ENCODE results near the gene DPP10.

The DPP10 gene

DNA sequence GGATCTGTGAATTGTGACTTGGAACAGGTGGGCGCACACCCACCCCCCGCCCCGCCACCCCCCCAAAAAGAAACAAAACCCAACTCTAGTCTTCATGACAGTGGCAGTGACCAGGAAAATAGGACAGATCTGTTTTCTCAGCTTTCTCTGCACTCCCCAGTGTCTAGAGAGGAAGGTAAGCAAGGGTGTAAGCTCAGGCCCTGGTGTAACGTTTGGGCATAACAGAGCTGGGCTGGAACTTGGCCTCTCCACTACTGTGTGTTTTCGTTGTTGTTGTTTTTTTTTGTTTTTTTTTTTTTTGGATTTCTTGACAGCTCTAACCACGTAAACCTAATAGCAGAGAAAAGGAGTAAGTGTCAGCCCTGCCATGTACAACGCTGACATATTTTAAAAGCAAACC, 1160.8 kb downstream of the DPP10 start:
- no peak for DNase-seq

DNA sequence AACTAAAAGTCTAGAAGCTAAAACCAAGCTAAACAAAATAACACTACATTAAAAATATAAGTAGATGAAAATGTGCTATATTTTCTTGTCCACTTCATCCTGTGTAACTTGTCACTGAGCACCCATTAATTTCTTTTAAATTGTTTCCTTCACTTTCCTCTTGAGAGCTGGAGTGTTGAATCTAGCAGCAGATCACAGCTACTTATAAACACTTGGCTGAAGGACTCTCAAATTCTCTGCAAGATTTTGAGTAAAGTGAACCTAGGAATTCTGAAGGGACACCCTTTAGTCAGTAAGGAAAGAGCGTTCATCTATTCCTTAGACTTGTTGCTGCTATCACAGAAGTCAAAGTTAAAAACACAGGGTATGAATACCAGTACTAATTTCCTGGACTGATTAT, 1163.9 kb downstream of the DPP10 start:
- no peak for DNase-seq

DNA sequence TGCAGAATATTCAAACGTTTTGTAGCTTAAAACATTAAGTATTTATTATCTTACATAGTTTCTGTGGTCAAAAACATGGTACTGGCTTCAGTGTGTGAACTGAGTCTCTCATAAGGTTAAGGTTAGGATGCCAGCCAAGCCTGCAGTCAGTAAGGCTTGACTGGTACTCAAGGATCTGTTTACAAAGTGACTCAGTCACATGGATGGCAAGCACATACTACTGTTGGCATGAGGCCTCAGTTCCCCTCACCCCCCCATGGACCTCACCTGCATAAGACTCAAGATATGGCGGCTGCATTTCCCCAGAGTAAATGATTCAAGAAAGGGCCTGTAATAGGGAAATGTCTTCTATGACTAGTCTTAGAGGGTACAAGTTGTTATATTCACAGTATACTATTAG, 1167.5 kb downstream of the DPP10 start:
- DNase-seq, result no peak

DNA sequence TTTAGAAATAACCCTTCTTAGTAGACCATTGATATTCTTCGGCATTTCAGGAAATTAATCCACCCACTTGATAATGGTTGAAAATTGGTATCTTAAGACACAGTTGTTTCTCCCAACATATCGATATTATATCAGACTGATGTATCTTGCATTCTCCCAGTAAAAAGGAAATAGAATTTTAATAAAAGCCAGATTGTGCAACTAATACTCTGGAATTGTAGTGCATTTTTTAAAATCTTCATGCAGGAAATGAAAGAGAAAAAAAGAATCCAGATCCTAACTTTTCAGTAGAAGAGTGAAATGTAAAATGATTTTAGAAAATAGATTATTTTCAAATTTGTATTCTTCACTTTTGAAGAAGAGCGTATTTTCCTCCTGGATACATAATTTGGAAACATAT, 1168.4 kb downstream of the DPP10 start:
- DNase-seq, result no peak

GRCh38 chr2:115624332-115624731, 1181.9 kb downstream of the DPP10 start:
- DNase-seq, result no peak

- no peak for DNase-seq
Measured at GRCh38 chr2:115634578-115634977, 1192.1 kb downstream of the DPP10 start.

- DNase-seq, result no peak
Measured at GRCh38 chr2:115635430-115635829, 1193.0 kb downstream of the DPP10 start.

- DNase-seq, result no peak
Measured at GRCh38 chr2:115649731-115650130, 1207.3 kb downstream of the DPP10 start.

DNA sequence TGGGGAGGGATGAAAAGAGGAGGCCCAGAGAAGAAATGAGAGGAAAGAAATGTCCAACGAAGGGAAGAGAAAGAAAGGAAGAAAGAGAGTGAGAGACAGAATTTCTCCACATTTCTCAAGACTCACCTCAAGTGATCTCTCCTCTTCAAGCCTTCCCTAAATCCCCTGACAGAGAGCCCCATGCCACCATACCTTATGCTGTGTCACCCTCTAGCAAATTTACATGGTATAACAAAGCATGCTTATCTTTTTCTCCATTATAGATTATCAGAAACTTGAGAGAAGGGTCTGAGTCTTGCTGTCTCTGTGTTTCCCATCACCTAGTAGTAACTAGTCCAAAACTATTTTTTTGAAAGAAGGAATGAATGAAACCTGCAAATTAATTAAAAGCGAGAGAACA, 1208.4 kb downstream of the DPP10 start:
- no peak for DNase-seq

DNA sequence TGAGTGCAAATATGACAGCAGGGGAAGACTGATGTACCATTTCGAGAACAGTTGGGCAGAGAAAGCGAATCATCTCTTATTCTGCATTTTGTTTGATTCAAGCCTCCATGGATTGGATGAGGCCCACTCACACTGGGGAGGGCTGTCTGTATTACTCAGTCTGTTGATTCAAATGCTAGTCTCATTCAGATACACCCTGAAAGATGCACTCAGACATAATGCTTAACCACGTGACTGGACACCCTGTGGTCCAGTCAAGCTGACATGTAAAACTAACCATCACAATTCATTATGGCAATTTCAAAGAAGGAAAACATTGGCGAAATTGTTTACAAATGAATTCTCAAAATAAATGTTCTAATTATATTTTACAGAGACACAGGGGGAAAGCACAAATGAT, 1210.2 kb downstream of the DPP10 start:
- no peak for DNase-seq

DNA sequence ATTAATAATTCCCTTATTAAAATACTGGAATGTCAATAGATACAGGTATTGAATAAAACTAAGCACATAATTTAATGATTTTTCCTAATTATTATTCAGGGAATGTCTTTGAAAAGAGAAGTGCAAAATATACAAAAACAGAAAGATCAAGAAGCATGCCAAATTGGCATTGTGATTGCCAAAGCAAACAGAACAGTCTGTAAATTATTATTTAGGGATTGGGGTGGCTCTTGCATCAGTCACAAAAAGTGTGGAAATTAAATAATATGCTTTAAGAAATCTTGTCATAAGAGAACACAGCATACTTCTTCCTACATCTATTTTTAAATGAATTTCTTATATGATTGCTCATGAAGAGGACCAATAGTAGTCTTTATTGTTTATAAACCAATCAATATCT, 1211.9 kb downstream of the DPP10 start:
- no peak for DNase-seq

DNA sequence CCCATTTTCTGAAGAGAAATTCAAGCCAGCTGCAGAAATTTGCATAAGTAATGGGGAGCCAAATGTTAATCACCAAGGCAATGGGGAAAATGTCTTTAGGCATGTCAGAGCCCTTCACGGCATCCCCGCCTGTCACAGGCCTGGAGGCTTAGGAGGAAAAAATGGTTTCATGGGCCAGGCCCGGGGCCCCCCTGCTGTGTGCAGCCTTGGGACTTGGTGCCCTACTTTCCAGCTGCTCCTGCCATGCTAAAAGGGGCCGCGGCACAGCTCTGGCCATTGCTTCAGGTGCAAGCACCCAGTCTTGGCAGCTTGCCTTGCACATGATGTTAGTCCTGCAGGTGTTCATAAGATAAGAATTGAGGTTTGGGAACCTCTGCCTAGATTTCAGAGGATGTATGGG, 1235.7 kb downstream of the DPP10 start:
- DNase-seq, result no peak

DNA sequence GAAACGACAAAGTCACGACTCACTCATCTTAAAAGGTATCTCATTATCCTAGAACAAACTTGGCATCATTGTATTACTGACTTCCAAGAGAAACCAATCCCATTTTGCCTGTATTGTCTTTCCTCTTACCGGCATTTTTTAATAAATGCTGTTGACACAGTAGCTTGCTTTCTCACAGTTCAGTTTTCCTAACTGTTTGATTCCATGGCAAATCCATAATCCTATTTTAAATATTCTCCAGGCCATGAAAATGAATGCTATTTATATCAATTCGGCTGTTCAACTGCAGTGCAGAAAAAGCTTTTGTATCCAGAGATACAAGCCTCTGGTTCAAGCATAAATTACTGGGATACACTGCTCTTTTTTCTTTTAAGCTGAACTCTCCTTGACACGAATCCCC, 1241.9 kb downstream of the DPP10 start:
- no peak for DNase-seq

DNA sequence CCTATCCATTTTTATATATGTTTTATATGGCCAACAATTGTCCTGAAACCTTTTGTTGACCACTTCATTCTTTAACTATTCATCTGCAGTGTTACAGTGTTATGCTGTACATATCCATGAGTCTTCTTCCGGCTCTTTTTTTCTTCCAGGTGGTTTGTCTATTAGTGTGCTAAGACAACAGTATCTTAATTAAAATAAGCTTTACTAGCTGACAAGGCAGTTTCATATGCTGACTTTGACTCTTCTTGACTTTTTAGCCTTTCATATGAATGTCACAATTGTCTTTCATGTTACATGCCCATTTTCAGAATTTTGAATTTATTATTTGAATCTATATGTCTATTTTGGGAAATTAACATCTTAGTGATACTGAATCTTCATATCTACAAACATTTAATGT, 1249.0 kb downstream of the DPP10 start:
- no peak for DNase-seq

DNA sequence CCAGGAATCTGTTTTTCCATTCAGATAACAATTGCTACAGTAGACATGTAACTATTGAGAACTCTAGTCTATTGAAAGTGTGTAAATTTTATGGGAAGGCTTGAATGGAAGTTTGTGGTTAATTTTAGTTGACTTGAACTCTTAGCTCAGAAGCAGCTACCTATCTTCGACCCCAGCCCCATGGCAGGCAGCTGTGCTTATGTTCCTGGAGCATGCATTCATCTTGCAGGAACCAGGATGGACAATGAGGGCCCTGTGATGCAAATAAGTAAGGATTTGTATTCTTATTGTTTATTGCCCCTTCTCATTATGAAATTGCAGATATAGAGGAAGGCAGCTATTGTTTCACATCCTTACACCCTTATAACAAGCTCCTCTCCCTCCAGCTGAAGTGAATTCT, 1252.2 kb downstream of the DPP10 start:
- DNase-seq, result no peak

DNA sequence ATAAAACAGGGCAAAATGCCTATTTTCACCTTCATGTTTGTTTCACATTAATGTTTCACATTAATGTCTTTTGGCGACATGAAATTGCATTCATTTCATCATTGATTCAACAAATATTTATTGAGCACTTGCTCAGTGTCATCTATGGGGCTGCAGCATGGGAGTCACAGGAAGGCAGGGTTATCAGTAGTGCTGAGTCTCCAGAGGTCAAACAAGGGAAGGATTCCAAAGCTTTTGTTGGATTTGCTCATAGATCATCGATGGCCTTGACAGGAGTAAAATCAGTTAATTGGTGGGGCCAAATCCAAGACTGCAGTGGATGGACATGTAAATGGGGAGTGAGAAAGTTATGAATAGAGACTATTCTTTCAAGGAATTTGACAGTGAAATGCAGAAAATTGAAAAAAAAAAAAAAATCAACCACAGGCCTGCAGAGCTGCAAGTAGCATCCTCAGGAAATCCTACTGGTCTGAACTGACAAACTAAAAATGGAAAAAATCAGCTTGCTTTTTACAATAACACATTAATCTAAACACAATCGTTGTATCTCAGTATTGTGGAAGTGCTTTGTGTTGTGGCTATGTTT, 1290.8 kb downstream of the DPP10 start:
- DNase-seq, result no peak

GRCh38 chr2:115738111-115738510, 1295.7 kb downstream of the DPP10 start:
- DNase-seq, result no peak

DNA sequence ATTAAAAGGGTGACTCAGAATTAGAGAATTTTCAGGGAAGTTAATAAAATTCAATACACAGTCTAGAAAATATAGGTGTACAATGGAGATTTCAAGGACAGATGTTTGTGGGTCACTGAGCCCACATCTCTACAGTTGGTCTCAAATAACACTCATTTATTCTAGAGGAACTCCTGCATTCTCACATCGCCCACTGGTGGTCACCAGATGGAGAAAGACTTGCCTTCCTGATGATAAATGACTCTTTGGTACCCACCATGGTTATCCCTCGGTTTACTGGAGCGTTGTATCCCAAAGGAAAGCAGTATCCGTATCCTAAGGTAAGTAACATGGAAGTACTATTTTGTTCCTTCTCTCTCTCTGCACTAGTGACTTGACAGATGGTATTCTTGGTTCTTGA, 1297.1 kb downstream of the DPP10 start:
- no peak for DNase-seq

- no peak for DNase-seq
Measured at GRCh38 chr2:115746151-115746550, 1303.7 kb downstream of the DPP10 start.

DNA sequence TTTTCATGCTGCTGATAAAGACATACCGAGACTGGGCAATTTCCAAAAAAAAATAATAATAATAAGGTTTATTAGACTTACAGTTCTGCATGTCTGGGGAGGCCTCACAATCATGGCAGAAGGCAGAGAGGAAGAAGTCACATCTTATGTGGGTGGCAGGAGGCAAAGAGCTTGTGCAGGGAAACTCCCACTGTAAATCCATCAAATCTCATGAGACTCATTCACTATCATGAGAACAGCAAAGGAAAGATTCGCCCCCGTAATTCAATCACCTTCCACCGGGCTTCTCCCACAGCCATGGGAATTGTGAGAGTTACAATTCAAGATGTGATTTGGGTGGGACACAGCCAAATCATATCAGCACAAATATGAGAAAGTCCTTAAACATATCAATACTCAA, 1314.8 kb downstream of the DPP10 start:
- DNase-seq, result no peak

DNA sequence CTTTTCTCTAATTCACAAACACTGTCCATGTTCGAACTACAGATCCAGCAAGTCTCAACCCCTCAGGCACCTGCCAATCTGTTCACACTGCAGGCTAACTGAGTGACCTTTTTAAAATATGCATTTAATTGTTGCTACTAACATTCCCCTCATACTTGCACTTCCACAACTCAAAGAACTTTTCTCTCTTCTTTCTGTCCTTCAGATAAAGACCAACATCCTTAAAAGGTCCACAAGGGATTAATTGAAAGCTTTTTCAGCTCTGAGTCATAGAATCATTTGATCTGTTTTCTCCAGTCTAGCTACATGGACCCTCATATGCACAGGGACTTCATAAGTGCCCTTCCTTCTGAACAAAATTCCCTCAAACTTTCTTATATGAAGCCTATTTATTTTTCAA, 1321.2 kb downstream of the DPP10 start:
- no peak for DNase-seq

GRCh38 chr2:115771516-115771915, 1329.1 kb downstream of the DPP10 start:
- DNase-seq, result no peak

GRCh38 chr2:115774361-115774760, 1331.9 kb downstream of the DPP10 start:
- no peak for DNase-seq

DNA sequence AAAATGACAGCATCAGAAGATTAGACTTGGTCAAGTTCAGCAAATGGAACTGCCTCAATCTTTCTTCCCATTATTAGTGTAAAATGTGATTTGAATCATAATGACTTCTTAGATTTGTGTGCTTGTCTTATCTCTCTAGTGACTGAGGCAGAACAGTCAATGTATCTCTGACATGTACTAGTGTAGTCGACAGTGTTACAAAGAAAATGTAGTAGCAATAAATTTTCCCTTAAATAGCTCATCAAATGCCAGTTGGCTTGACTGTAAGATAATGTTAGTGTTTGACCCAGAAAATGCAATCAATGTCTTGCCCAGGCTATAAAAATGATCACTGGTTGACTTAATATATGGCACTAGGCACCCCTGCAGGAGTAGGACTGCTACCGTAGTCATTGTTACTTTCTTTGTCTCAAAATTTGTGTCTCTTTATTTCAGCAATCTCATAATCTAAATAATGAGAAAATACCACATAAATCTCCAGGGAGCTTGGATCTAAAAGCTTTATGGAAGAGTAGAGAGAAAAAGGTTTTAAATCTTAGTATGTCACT, 1336.7 kb downstream of the DPP10 start:
- DNase-seq, result no peak

DNA sequence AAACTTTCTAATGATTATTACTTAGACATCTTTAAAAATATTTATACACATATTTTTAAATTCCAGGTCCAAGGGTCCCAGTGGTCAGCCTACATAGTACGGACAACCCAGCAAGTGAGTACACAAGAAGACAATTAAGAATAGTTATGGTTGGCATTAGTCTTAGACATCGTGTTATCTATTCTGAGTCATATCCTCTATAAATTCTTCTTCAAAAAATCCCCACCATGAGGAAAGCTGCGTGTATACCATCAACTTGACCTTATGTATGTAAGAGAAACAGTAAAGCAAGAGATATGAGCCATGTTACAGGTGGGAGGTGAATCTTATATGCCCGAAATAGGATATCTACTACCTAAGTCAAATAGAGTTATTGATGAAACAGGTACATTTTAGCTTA, 1339.8 kb downstream of the DPP10 start:
- no peak for DNase-seq

DNA sequence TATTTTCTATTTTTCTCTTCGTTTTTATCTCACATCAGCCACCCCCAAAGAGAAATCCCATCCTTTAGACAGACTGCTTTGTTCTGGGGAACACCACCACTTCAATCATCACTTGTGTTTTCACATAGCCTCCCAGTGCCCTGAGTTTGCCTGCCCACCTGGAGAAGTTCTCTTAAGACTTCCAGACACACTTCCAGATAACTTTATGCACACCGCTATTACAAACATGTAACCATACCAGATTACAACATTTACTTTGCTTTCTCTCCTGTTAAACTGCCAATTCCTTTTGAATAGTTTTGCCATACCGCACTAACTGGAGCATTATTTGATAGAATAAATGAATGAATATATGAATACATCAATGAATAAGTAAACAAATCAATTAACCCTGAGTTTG, 1353.6 kb downstream of the DPP10 start:
- no peak for DNase-seq
